ENCODE results near the gene DOCK1. TPM values are rescaled to one million over a fixed set of nuclear protein-coding genes. Genes with fewer than 3 reads are reported as not detected.

The DOCK1 gene
- polyA plus RNA-seq, 1 experiment, result 37.9 TPM

GRCh38 chr10:127283017-127283416 lies 377.8 kb downstream of the DOCK1 start:
- ChIA-PET CTCF (no interaction called here), POLR2A (no interaction called here)
- no peaks in the 10 kb centered on the region for H3K27me3 ChIP-seq (ENCODE audit: control insufficient read depth, insufficient read depth, low read length)
- H3K9me3 ChIP-seq (ENCODE audit: control insufficient read depth, insufficient read depth, low read length), result peaks cover 5% of the 10 kb centered on the region; the same call in 1 of the 2 replicates
- no peak for DNase-seq (ENCODE audit: low read depth, low spot score)
- no peak overlapping the region for H3K4me3 ChIP-seq (ENCODE audit: low read depth, low read length)
- TF ChIP-seq CTCF (IDR thresholded peaks at IDR 0.05; ENCODE audit: low read depth, low read length), result no peak
- H3K27ac ChIP-seq (ENCODE audit: low read depth, low read length), result no peak overlapping the region

DNA sequence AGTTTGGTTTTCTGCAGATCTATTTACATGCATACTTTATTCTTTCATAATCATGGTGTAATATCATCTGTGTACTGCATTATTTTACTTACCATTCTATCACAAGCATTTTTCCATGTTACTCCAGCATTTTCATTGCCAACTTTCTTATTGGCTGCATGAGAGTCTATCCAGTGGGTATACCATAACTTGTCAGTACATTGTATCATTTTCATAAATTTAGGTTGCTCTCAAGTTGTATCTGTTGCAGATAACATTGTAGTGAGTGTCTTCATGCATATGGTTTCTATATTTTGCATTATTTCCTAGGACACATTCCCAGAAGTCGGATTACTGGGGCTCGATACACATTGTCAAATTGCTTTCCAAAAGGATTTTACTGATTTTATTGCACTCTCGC lies 378.3 kb downstream of the DOCK1 start:
- TF ChIP-seq CTCF (IDR thresholded peaks at IDR 0.05; ENCODE audit: low read depth, low read length), result no peak
- ChIA-PET POLR2A (no interaction called here), CTCF (no interaction called here)
- Histone ChIP-seq H3K4me3 (ENCODE audit: low read depth, low read length) (no peak overlapping the region), H3K27me3 (ENCODE audit: control insufficient read depth, insufficient read depth, low read length) (no peaks in the 10 kb centered on the region), H3K27ac (ENCODE audit: low read depth, low read length) (no peak overlapping the region), H3K9me3 (ENCODE audit: control insufficient read depth, insufficient read depth, low read length) (peaks cover 5% of the 10 kb centered on the region; the same call in 1 of the 2 replicates)
- DNase-seq (ENCODE audit: low read depth, low spot score), result no peak

- TF ChIP-seq CTCF (IDR thresholded peaks at IDR 0.05; ENCODE audit: low read depth, low read length), result no peak
- Histone ChIP-seq H3K27me3 (ENCODE audit: control insufficient read depth, insufficient read depth, low read length) (no peaks in the 10 kb centered on the region), H3K27ac (ENCODE audit: low read depth, low read length) (no peak overlapping the region), H3K9me3 (ENCODE audit: control insufficient read depth, insufficient read depth, low read length) (peaks cover 5% of the 10 kb centered on the region; the same call in 1 of the 2 replicates), H3K4me3 (ENCODE audit: low read depth, low read length) (no peak overlapping the region)
- ChIA-PET POLR2A (no interaction called here), CTCF (no interaction called here)
- DNase-seq (ENCODE audit: low read depth, low spot score), result no peak
These were observed 385.6 kb downstream of the DOCK1 start for GRCh38 chr10:127290850-127291249.

GRCh38 chr10:127291329-127291728 lies 386.1 kb downstream of the DOCK1 start:
- TF ChIP-seq CTCF (IDR thresholded peaks at IDR 0.05; ENCODE audit: low read depth, low read length), result no peak
- Histone ChIP-seq H3K27ac (ENCODE audit: low read depth, low read length) (no peak overlapping the region), H3K9me3 (ENCODE audit: control insufficient read depth, insufficient read depth, low read length) (peaks cover 5% of the 10 kb centered on the region; the same call in 1 of the 2 replicates), H3K4me3 (ENCODE audit: low read depth, low read length) (no peak overlapping the region), H3K27me3 (ENCODE audit: control insufficient read depth, insufficient read depth, low read length) (no peaks in the 10 kb centered on the region)
- ChIA-PET POLR2A (no interaction called here), CTCF (no interaction called here)
- no peak for DNase-seq (ENCODE audit: low read depth, low spot score)

DNA sequence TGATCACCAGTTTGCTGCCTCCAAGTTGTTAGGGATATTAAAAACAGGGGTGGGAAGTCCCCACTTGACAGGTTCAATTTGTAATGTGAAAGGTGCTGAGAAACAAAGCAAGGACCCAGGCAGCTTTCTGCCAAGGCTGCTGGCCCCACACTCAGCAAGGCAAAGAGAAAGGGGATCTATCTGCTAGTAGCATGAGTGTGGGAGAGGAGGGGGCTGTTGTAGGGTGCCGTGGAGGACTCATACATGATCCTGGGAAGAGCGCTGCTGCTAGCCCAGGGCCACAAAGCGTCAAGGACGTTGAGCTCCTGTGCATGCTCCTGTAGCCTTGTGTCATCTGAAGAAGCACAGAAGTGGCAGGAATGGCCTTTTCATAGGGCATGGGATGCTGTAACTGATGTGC lies 387.7 kb downstream of the DOCK1 start:
- no peak for TF ChIP-seq CTCF (IDR thresholded peaks at IDR 0.05; ENCODE audit: low read depth, low read length)
- no peaks in the 10 kb centered on the region for H3K27me3 ChIP-seq (ENCODE audit: control insufficient read depth, insufficient read depth, low read length)
- DNase-seq (ENCODE audit: low read depth, low spot score), result no peak
- ChIA-PET POLR2A (no interaction called here), CTCF (no interaction called here)
- no peak overlapping the region for H3K27ac ChIP-seq (ENCODE audit: low read depth, low read length)
- H3K4me3 ChIP-seq (ENCODE audit: low read depth, low read length), result no peak overlapping the region
- no peaks in the 10 kb centered on the region for H3K9me3 ChIP-seq (ENCODE audit: control insufficient read depth, insufficient read depth, low read length)

Data from AG04450 (cell line).